Loucy (cell line): ENCODE data around the gene MOB1B.

Source experiments
- H2AFZ ChIP-seq: fragments of 200-600 bp; sonication (generic); 2 replicates; pipeline ENCODE4 v1.6.0; 2016; ENCODE audit warnings: antibody characterized with exemption, mild to moderate bottlenecking, low read length, moderate library complexity
- H3F3A ChIP-seq: fragments of 200-600 bp; 2 replicates; pipeline ENCODE4 v1.6.0; 2016; ENCODE audit warnings: antibody characterized with exemption, low read depth, mild to moderate bottlenecking
- H3K27me3 ChIP-seq: fragments of 200-600 bp; sonication (generic); 2 replicates; pipeline ENCODE4 v1.6.1; 2014; ENCODE audit warnings: low read length, mild to moderate bottlenecking; ENCODE audit not compliant: insufficient read depth, poor library complexity, severe bottlenecking
- H3K36me3 ChIP-seq: fragments of 200-600 bp; sonication (generic); 2 replicates; pipeline ENCODE4 v1.6.1; 2016; ENCODE audit warnings: low read length; ENCODE audit not compliant: insufficient read depth
- H3K4me1 ChIP-seq: fragments of 200-600 bp; sonication (generic); 2 replicates; pipeline ENCODE4 v1.5.1; 2014; ENCODE audit warnings: low read length, mild to moderate bottlenecking; ENCODE audit not compliant: insufficient read depth, poor library complexity, severe bottlenecking
- H3K4me2 ChIP-seq: fragments of 200-600 bp; sonication (generic); 2 replicates; pipeline ENCODE4 v1.6.0; 2014; ENCODE audit warnings: antibody characterized with exemption, low read length, low read depth, mild to moderate bottlenecking; ENCODE audit not compliant: poor library complexity, severe bottlenecking
- H3K4me3 ChIP-seq: fragments of 200-600 bp; sonication (generic); 2 replicates; pipeline ENCODE4 v1.5.1; 2014; ENCODE audit warnings: low read length, mild to moderate bottlenecking, mixed read lengths; ENCODE audit not compliant: poor library complexity, severe bottlenecking
- H3K79me2 ChIP-seq: fragments of 200-600 bp; sonication (generic); 2 replicates; pipeline ENCODE4 v1.6.1; 2014; ENCODE audit warnings: low read length; ENCODE audit not compliant: insufficient read depth
- H3K9ac ChIP-seq: fragments of 200-600 bp; sonication (generic); 2 replicates; pipeline ENCODE4 v1.6.0; 2014; ENCODE audit warnings: mild to moderate bottlenecking, low read depth, low read length, moderate library complexity; ENCODE audit not compliant: poor library complexity, severe bottlenecking
- H3K9me2 ChIP-seq: fragments of 200-600 bp; sonication (generic); replicated peaks from 2 replicates; pipeline ENCODE4 v1.6.1; 2016; ENCODE audit warnings: low read depth, low read length, mixed read lengths
- H3K9me3 ChIP-seq: fragments of 200-600 bp; sonication (generic); 2 replicates; pipeline ENCODE4 v1.6.1; 2014; ENCODE audit warnings: mild to moderate bottlenecking, antibody characterized with exemption, low read length, low read depth; ENCODE audit not compliant: insufficient read depth
- H4K20me1 ChIP-seq: fragments of 200-600 bp; sonication (generic); 2 replicates; pipeline ENCODE4 v1.6.0; 2014; ENCODE audit warnings: antibody characterized with exemption, low read length, mild to moderate bottlenecking; ENCODE audit not compliant: insufficient read depth, poor library complexity, severe bottlenecking
- EZH2phosphoT487 ChIP-seq: fragments of 200-600 bp; IDR thresholded peaks from 2 replicates; pipeline ENCODE4 v1.6.1; 2018; ENCODE audit warnings: antibody characterized with exemption, mild to moderate bottlenecking, moderate library complexity, borderline replicate concordance
- TF ChIP-seq, protein P1 (sequence below): fragments of 200-600 bp; sonication (generic); conservative IDR thresholded peaks from 2 replicates; pipeline ENCODE4 v1.5.1; 2014; ENCODE audit warnings: mild to moderate bottlenecking, antibody characterized with exemption, low read length

MOB1B gene

DNA sequence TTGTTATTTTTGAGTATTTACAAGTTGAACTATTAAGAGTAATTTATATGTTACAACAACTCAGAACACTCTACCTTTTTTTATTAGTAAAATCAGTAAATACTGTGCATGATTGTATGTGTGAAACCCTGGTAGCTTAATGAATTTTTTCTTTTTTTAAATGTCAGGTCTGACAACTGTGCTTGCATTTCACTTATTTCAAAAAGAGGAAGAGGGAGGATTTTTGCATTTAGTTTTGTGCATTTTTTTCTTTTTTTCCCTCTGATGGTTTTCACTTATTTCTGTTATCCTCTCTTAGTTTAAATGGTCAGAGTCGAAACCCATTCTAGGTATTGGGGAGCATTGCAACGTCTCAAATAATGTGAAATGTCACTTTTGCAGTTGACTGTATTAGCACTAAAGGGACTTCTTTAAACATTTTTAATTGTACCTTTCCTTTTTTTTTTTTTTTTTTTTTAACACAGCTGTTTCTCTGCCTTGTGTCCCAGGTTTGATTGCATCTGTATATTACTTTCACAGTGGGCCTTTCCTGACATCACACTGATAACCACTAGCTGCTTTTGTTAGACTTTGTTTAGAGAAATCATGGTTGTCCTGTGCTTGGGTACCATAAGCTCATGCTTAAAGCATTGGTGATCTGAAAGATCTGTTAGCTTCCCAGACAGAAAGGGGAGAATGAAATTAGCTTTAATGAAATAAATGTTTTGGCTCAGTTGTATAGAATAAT lies 28.5 kb downstream of the MOB1B start:
- peaks cover 2% of the 10 kb centered on the region for H4K20me1 ChIP-seq

DNA sequence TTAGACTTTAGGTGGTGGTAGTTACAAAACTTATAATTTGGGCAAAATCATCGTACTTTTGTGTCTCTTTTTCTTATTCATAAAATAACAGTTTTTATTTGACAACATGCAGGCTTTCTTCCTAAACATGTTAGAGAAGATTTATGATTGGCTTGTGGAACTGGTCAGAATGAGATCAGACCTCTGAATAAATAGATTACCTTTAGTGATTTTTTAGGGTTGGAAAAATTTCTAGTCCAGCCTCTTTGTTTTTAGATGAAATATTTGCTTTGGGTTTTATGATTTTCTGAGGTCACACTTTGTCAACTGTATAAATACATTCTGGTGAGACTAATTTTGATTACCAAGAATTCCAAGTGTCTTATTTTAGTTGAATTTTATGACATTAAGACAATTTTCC lies 29.2 kb downstream of the MOB1B start:
- TF ChIP-seq EZH2phosphoT487: no peak
- TF ChIP-seq, protein P1, sequence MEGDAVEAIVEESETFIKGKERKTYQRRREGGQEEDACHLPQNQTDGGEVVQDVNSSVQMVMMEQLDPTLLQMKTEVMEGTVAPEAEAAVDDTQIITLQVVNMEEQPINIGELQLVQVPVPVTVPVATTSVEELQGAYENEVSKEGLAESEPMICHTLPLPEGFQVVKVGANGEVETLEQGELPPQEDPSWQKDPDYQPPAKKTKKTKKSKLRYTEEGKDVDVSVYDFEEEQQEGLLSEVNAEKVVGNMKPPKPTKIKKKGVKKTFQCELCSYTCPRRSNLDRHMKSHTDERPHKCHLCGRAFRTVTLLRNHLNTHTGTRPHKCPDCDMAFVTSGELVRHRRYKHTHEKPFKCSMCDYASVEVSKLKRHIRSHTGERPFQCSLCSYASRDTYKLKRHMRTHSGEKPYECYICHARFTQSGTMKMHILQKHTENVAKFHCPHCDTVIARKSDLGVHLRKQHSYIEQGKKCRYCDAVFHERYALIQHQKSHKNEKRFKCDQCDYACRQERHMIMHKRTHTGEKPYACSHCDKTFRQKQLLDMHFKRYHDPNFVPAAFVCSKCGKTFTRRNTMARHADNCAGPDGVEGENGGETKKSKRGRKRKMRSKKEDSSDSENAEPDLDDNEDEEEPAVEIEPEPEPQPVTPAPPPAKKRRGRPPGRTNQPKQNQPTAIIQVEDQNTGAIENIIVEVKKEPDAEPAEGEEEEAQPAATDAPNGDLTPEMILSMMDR: no peak
- peaks cover 2% of the 10 kb centered on the region for H4K20me1 ChIP-seq
- H3K9me3 ChIP-seq: 0 out of 2 replicates have a peak, but pooled peaks cover 3% of the 10 kb centered on the region
- H3K4me2 ChIP-seq: no peak overlapping the region
- peaks cover 3% of the 10 kb centered on the region; the same call in 1 of the 2 replicates for H3K36me3 ChIP-seq
- H3K79me2 ChIP-seq: peaks cover 76% of the 10 kb centered on the region
- peaks cover 4% of the 10 kb centered on the region for H3K4me1 ChIP-seq
- H3K27me3 ChIP-seq: no peaks in the 10 kb centered on the region
- H3K4me3 ChIP-seq: no peak overlapping the region
- H2AFZ ChIP-seq: no peak overlapping the region
- H3F3A ChIP-seq: no peaks in the 10 kb centered on the region
- H3K9ac ChIP-seq: no peak overlapping the region
- H3K9me2 ChIP-seq: no peaks in the 10 kb centered on the region

More for the DNA sequence above, 28.5 kb downstream of the MOB1B start:
- no peak overlapping the region for H3K4me3 ChIP-seq
- no peak overlapping the region for H3K9ac ChIP-seq
- no peaks in the 10 kb centered on the region for H3K4me1 ChIP-seq
- TF ChIP-seq, protein P1: no peak
- no peak for TF ChIP-seq EZH2phosphoT487
- H3K9me2 ChIP-seq: no peaks in the 10 kb centered on the region
- no peak overlapping the region for H2AFZ ChIP-seq
- 0 out of 2 replicates have a peak, but pooled peaks cover 3% of the 10 kb centered on the region for H3K9me3 ChIP-seq
- H3K4me2 ChIP-seq: no peak overlapping the region
- no peaks in the 10 kb centered on the region for H3K27me3 ChIP-seq
- peaks cover 3% of the 10 kb centered on the region; the same call in 1 of the 2 replicates for H3K36me3 ChIP-seq
- no peaks in the 10 kb centered on the region for H3F3A ChIP-seq
- H3K79me2 ChIP-seq: peaks cover 80% of the 10 kb centered on the region

DNA sequence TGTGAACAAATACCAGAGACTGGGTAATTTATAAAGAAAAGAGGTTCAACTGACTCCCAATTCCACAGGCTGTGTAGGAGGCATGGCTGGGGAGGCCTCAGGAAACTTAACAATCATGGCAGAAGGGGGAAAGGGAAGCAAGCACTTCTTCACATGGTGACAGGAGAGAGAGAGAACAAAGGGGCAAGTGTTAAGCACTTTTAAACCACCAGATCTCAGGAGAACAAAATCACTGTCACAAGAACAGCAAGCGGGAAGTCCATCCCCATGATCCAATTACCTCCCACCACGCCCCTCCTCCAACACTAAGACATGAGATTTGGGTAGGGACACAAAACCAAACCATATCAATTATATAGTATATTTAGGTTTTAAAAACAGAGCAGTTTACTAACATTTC lies 30.8 kb downstream of the MOB1B start:
- no peaks in the 10 kb centered on the region for H3K9me2 ChIP-seq
- no peak overlapping the region for H3K9ac ChIP-seq
- H3K79me2 ChIP-seq: peaks cover 76% of the 10 kb centered on the region
- peaks cover 3% of the 10 kb centered on the region; the same call in 1 of the 2 replicates for H3K36me3 ChIP-seq
- no peak overlapping the region for H2AFZ ChIP-seq
- H3K9me3 ChIP-seq: 0 out of 2 replicates have a peak, but pooled peaks cover 3% of the 10 kb centered on the region
- H3K27me3 ChIP-seq: no peaks in the 10 kb centered on the region
- H3K4me1 ChIP-seq: peaks cover 6% of the 10 kb centered on the region
- H3K4me2 ChIP-seq: no peak overlapping the region
- H3K4me3 ChIP-seq: no peak overlapping the region
- H4K20me1 ChIP-seq: peaks cover 2% of the 10 kb centered on the region
- no peak for TF ChIP-seq EZH2phosphoT487
- TF ChIP-seq, protein P1: no peak
- H3F3A ChIP-seq: no peaks in the 10 kb centered on the region
